H1 (cell line): Measurements from ENCODE around the gene CAPN2. TPM values are rescaled to one million over a fixed set of nuclear protein-coding genes. Genes with fewer than 3 reads are reported as not detected.

ENCODE experiments used
- CTCF ChIA-PET: fragments of 300-600 bp; sonication (Branson Sonifier 250); formaldehyde crosslinking; loops from one replicate; lab custom pipeline; 2021; ENCODE audit not compliant: partially characterized antibody; lab: Charles Lee
- POLR2A ChIA-PET: fragments of 300-600 bp; sonication (Branson Sonifier 250); formaldehyde crosslinking; loops from one replicate; lab custom pipeline; 2021; ENCODE audit warnings: inconsistent platforms; ENCODE audit not compliant: partially characterized antibody; lab: Charles Lee
- DNase-seq, 2 experiments: peaks; one replicate each; pipeline versions ENCODE4 v3.0.0 to v3.0.0-alpha.2; 2010 to 2022; ENCODE audit warnings: low spot score in 2 of 2, low read depth in 1 of 2, mixed read lengths in 1 of 2
- FAIRE-seq: peaks from 2 replicates; lab custom pipeline; 2011; peaks lifted over from hg19 to GRCh38; lab: Jason Lieb, UNC
- H2AFZ ChIP-seq: 2 replicates; pipeline ENCODE4 v1.8.1; 2012; ENCODE audit warnings: low read length, inconsistent platforms
- H2AK5ac ChIP-seq: 2 replicates; pipeline ENCODE4 v1.6.1; 2013; ENCODE audit warnings: low read depth, low read length
- H2BK120ac ChIP-seq: replicated peaks from 2 replicates; pipeline ENCODE3; 2013; ENCODE audit warnings: low read depth, low read length, inconsistent platforms
- H2BK12ac ChIP-seq: 2 replicates; pipeline ENCODE4 v1.6.1; 2013; ENCODE audit warnings: low read depth, low read length
- H2BK15ac ChIP-seq: 2 replicates; pipeline ENCODE4 v1.6.1; 2013; ENCODE audit warnings: low read length
- H2BK20ac ChIP-seq: 2 replicates; pipeline ENCODE4 v1.6.1; 2013; ENCODE audit warnings: low read length
- H2BK5ac ChIP-seq: 2 replicates; pipeline ENCODE4 v1.6.1; 2013; ENCODE audit warnings: low read depth, low read length
- H3K14ac ChIP-seq: 2 replicates; pipeline ENCODE4 v1.6.1; 2013; ENCODE audit warnings: inconsistent platforms; ENCODE audit not compliant: insufficient read length
- H3K18ac ChIP-seq: 2 replicates; pipeline ENCODE4 v1.6.1; 2013; ENCODE audit warnings: low read length; ENCODE audit errors: extremely low read depth
- H3K23ac ChIP-seq: 2 replicates; pipeline ENCODE4 v1.6.1; 2013; ENCODE audit warnings: inconsistent platforms; ENCODE audit not compliant: insufficient read length
- H3K23me2 ChIP-seq: 2 replicates; pipeline ENCODE4 v1.6.1; 2013; ENCODE audit warnings: low read depth, low read length
- H3K27ac ChIP-seq: 2 replicates; pipeline ENCODE4 v1.6.1; 2011; ENCODE audit warnings: low read depth, low read length, inconsistent platforms
- H3K27me3 ChIP-seq, 4 experiments: replicated peaks in 1 of 4; 1 replicate in 1 of 4; 2 replicates in 3 of 4; pipeline versions ENCODE4 v1.6.1 to v1.8.1; 2011 to 2013; ENCODE audit warnings: low read length in 3 of 4, mild to moderate bottlenecking in 3 of 4, inconsistent platforms in 2 of 4, mixed read lengths in 2 of 4, moderate library complexity in 1 of 4; ENCODE audit not compliant: control insufficient read depth in 3 of 4, insufficient read depth in 3 of 4; ENCODE audit errors: extremely low read depth in 1 of 4
- H3K36me3 ChIP-seq, 4 experiments: 2 replicates each; pipeline versions ENCODE4 v1.6.1 to v1.8.1; 2011 to 2013; ENCODE audit warnings: mild to moderate bottlenecking in 4 of 4, low read length in 3 of 4, moderate library complexity in 2 of 4, control low read depth in 1 of 4, inconsistent platforms in 1 of 4; ENCODE audit not compliant: insufficient read depth in 4 of 4, control insufficient read depth in 2 of 4
- H3K4ac ChIP-seq: replicated peaks from 2 replicates; pipeline ENCODE3; 2013; ENCODE audit warnings: low read length, low read depth, mixed read lengths, inconsistent platforms; ENCODE audit not compliant: insufficient read length
- H3K4me1 ChIP-seq, 4 experiments: replicated peaks in 1 of 4; 1 replicate in 1 of 4; 2 replicates in 3 of 4; pipeline versions ENCODE4 v1.6.1 to v1.8.1; 2011 to 2013; ENCODE audit warnings: low read length in 3 of 4, inconsistent platforms in 2 of 4, mixed read lengths in 1 of 4; ENCODE audit not compliant: insufficient read depth in 4 of 4, control insufficient read depth in 3 of 4
- H3K4me2 ChIP-seq, 2 experiments: 2 replicates each; pipeline versions ENCODE4 v1.6.1 to v1.8.1; 2011 to 2013; ENCODE audit warnings: low read depth in 2 of 2, low read length in 2 of 2, control low read depth in 1 of 2, inconsistent platforms in 1 of 2, mild to moderate bottlenecking in 1 of 2; ENCODE audit not compliant: insufficient read depth in 1 of 2
- H3K4me3 ChIP-seq, 4 experiments: fragments of 200-600, 300-600 bp in 1 of 4; sonication (generic), shearing (Covaris generic), sonication (Bioruptor Twin) in 1 of 4; 2 replicates each; pipeline versions ENCODE4 v1.5.1 to v1.8.1; 2011 to 2016; ENCODE audit warnings: low read length in 4 of 4, low read depth in 3 of 4, control low read depth in 2 of 4, inconsistent platforms in 2 of 4, mild to moderate bottlenecking in 2 of 4, mixed read lengths in 1 of 4, moderate library complexity in 1 of 4; ENCODE audit not compliant: insufficient read depth in 2 of 4; ENCODE audit errors: extremely low read depth in 1 of 4
- H3K56ac ChIP-seq: replicated peaks from 2 replicates; pipeline ENCODE3; 2013; ENCODE audit warnings: low read depth, mild to moderate bottlenecking, mixed read lengths, low read length, inconsistent platforms; ENCODE audit not compliant: insufficient read length
- H3K79me1 ChIP-seq: 2 replicates; pipeline ENCODE4 v1.6.1; 2013; ENCODE audit warnings: low read depth, low read length, control low read depth
- H3K79me2 ChIP-seq, 2 experiments: 2 replicates each; pipeline versions ENCODE4 v1.6.1 to v1.8.1; 2012 to 2013; ENCODE audit warnings: low read length in 2 of 2, mild to moderate bottlenecking in 2 of 2, inconsistent platforms in 1 of 2; ENCODE audit not compliant: insufficient read depth in 2 of 2, control insufficient read depth in 1 of 2
- H3K9ac ChIP-seq, 4 experiments: replicated peaks in 1 of 4; 1 replicate in 1 of 4; 2 replicates in 3 of 4; pipeline versions ENCODE4 v1.6.1 to v1.8.1; 2011 to 2013; ENCODE audit warnings: low read depth in 3 of 4, low read length in 3 of 4, control low read depth in 2 of 4, mild to moderate bottlenecking in 2 of 4, moderate library complexity in 2 of 4, inconsistent platforms in 1 of 4; ENCODE audit errors: extremely low read depth in 1 of 4
- H3K9me3 ChIP-seq, 2 experiments: 2 replicates each; pipeline versions ENCODE4 v1.6.1 to v1.8.1; 2012 to 2013; ENCODE audit warnings: mild to moderate bottlenecking in 2 of 2, moderate library complexity in 2 of 2, control low read depth in 1 of 2, inconsistent platforms in 1 of 2, low read depth in 1 of 2, low read length in 1 of 2, mixed read lengths in 1 of 2; ENCODE audit not compliant: insufficient read depth in 2 of 2
- H4K20me1 ChIP-seq, 2 experiments: replicated peaks in 1 of 2; 2 replicates each; pipeline versions ENCODE3 to v1.8.1; 2011 to 2013; ENCODE audit warnings: inconsistent platforms in 2 of 2, low read length in 2 of 2, mild to moderate bottlenecking in 1 of 2; ENCODE audit not compliant: insufficient read depth in 2 of 2, control insufficient read depth in 1 of 2
- H4K5ac ChIP-seq: 2 replicates; pipeline ENCODE4 v1.6.1; 2013; ENCODE audit warnings: low read length, low read depth, mixed read lengths, inconsistent platforms; ENCODE audit not compliant: insufficient read length
- H4K8ac ChIP-seq: 2 replicates; pipeline ENCODE4 v1.8.0; 2013; ENCODE audit warnings: mild to moderate bottlenecking, moderate library complexity, low read length, inconsistent platforms; ENCODE audit not compliant: insufficient read depth; ENCODE audit errors: extremely low read depth
- H4K91ac ChIP-seq: replicated peaks from 2 replicates; pipeline ENCODE3; 2013; ENCODE audit warnings: low read length, mixed read lengths, inconsistent platforms; ENCODE audit not compliant: insufficient read length
- JUN ChIP-seq: IDR thresholded peaks from 2 replicates; pipeline ENCODE4 v1.6.1; 2011; ENCODE audit warnings: low read depth, mild to moderate bottlenecking, improper control_type of control experiment, low read length
- RAD21 ChIP-seq, 2 experiments: IDR thresholded peaks in 1 of 2; conservative IDR thresholded peaks in 1 of 2; 2 replicates each; pipeline ENCODE4 v1.6.1; 2011; ENCODE audit warnings: low read depth in 2 of 2, low read length in 2 of 2, improper control_type of control experiment in 1 of 2, inconsistent platforms in 1 of 2, mild to moderate bottlenecking in 1 of 2, moderate library complexity in 1 of 2
- RNF2 ChIP-seq: fragments of 200-900, 300-1000 bp; sonication (generic); IDR thresholded peaks from 2 replicates; pipeline ENCODE4 v1.7.1; 2016; ENCODE audit warnings: borderline replicate concordance, low read depth, mild to moderate bottlenecking, antibody characterized with exemption, low read length; ENCODE audit not compliant: poor library complexity, severe bottlenecking; ENCODE audit errors: missing control alignments
- YY1 ChIP-seq: IDR thresholded peaks from 2 replicates; pipeline ENCODE4 v1.6.1; 2011; ENCODE audit warnings: low read depth, mild to moderate bottlenecking, low read length
- WGBS, 2 experiments: shearing (Covaris generic) in 1 of 2; methylation state at CpG; one replicate each; pipeline versions ENCODE4 v1.1.6 to v1.1.7; 2013 to 2015; ENCODE audit warnings: low lambda C conversion rate in 2 of 2, mixed read lengths in 2 of 2, inconsistent platforms in 1 of 2, low coverage in 1 of 2, missing lambda C conversion rate in 1 of 2; ENCODE audit not compliant: insufficient replicate concordance in 2 of 2, insufficient coverage in 1 of 2, insufficient read length in 1 of 2; ENCODE audit errors: extremely low coverage in 1 of 2, missing lambda C conversion rate in 1 of 2; 5-methylcytosine and 5-hydroxymethylcytosine counted together
- polyA plus RNA-seq, 7 experiments: library from polyadenylated mRNA; depleted of rRNA in 3 of 7; stranded (reverse) in 5 of 7; unstranded in 2 of 7; fragments of >200 nt in 5 of 7; fragments of 200-250 nt in 2 of 7; gene quantifications; 1 replicate in 5 of 7; 2 replicates in 1 of 7; 4 replicates in 1 of 7; pipeline versions ENCODE4 v1.2.1 to v1.2.3, GENCODE V29; 2011 to 2013; ENCODE audit warnings: missing spikeins in 2 of 7, mixed read lengths in 2 of 7
- total RNA-seq: library from RNA; stranded (reverse); fragmentation: NEBNext Ultra II Directional; extraction: Animal tissue kit (Norgen Biotek cat#: 25700); gene quantifications from 2 replicates; pipeline ENCODE4 v1.2.1, GENCODE V29; 2021
- TF ChIP-seq, protein P1 (sequence below), 3 experiments: IDR thresholded peaks; 1 replicate in 2 of 3; 2 replicates in 1 of 3; pipeline versions ENCODE4 v1.5.1 to v1.6.1; 2011; ENCODE audit warnings: low read length in 3 of 3, mild to moderate bottlenecking in 3 of 3, inconsistent platforms in 2 of 3, low read depth in 1 of 3, moderate library complexity in 1 of 3; ENCODE audit not compliant: insufficient read depth in 1 of 3; ENCODE audit errors: control extremely low read depth in 1 of 3

Gene CAPN2
- total and polyA plus RNA-seq, 2 of the 8 experiments (the other 6 are each of a cell fraction or from before 2014, with no cell fraction given): 9.2 to 10.3 TPM

DNA sequence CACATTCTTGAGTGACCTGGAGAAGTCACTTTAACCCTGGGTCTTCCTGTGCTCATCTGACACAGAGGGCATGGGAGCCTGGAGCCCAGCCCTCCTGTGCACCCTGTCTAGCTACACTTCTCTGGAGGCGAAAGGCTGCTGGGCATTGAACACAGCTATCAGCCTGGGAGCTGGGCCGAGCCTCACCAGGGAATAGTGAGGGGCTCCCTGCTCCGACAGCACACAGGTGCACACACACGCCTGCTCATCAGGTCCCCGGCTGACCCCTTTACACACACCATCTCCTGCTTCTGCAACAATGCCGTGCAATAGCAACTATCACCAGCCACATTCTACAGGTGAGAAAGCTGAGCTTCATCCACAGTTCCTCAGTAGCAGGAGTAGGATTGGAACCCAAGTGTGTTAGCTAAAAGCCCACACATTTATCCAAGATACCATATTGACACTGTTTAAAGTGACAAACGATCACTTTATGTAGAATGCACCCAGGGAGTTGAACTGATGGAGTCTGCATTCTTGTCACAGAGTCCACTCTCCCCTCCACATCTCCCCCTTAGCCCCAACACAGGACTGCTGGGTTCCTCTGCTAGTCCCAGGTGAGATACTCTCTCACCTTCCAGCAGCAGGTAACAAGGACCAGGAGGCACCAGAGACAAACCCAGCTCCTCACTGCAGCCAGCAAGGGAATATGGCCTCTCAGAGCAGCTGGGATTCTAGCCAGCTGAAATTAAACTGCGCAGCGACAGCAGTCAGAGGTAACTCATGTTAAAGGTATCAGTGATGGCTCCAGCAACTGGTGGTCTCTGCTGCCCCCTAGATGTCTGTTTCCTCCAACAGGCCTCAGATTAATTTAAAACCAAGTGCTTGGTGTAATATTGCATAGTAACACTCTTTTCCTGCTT is 28.5 kb upstream of the CAPN2 start:
- H3K27me3 ChIP-seq: no peaks in the 10 kb centered on the region
- ChIA-PET POLR2A (interaction anchor here (1.4 kb wide), 1 partner anchor 13 kb away, joined by 3 read pairs; no protein-coding TSS in a partner anchor), CTCF (interaction anchor here (0.7 to 4.6 kb wide), 70 partner anchors 9 to 892 kb away, joined by 3 to 60 read pairs (median 4); partner anchors contain the start of genes SUSD4 and TLR5)
- H3K79me1 ChIP-seq: no peaks in the 10 kb centered on the region
- no peaks in the 10 kb centered on the region for H3K36me3 ChIP-seq
- WGBS, 2 experiments: 71% methylated on average over 9 of the region's 9 CpGs; no CpG with 5 or more reads in 1 of the 2 experiments
- no peak overlapping the region for H4K91ac ChIP-seq
- H4K8ac ChIP-seq: no peak overlapping the region
- peak; percentile 70 for FAIRE-seq
- no peak overlapping the region for H2AK5ac ChIP-seq
- no peak overlapping the region for H2BK20ac ChIP-seq
- no peak overlapping the region for H3K14ac ChIP-seq
- no peak overlapping the region for H2BK120ac ChIP-seq
- H4K20me1 ChIP-seq: no peaks in the 10 kb centered on the region
- no peaks in the 10 kb centered on the region for H3K79me2 ChIP-seq
- H3K4me3 ChIP-seq: no peak overlapping the region
- peak overlapping the region; percentile 97 for H2AFZ ChIP-seq
- H2BK5ac ChIP-seq: no peak overlapping the region
- no peak overlapping the region for H3K18ac ChIP-seq
- no peak overlapping the region for H3K56ac ChIP-seq
- no peak overlapping the region for H3K27ac ChIP-seq
- no peaks in the 10 kb centered on the region for H3K4me1 ChIP-seq
- no peak overlapping the region for H3K9ac ChIP-seq
- no peak overlapping the region for H3K23ac ChIP-seq
- H3K23me2 ChIP-seq: no peaks in the 10 kb centered on the region
- DNase-seq: peak in 1 of 2 experiments; percentile 78
- no peak overlapping the region for H3K4ac ChIP-seq
- no peak overlapping the region for H4K5ac ChIP-seq
- no peak overlapping the region for H2BK15ac ChIP-seq
- no peak overlapping the region for H3K4me2 ChIP-seq
- no peak overlapping the region for H2BK12ac ChIP-seq
- H3K9me3 ChIP-seq: no peaks in the 10 kb centered on the region
- TF ChIP-seq RAD21 (IDR thresholded peaks at IDR 0.05 in 1 of 2, conservative IDR thresholded peaks at IDR 0.05 in 1 of 2; ENCODE audit: low read depth in 2 of 2, low read length in 2 of 2) (peak; percentile 97 to 98), JUN (no peak), YY1 (0 out of 2 replicates have a peak, but pooled peaks have one; percentile 21), RNF2 (no peak)
- TF ChIP-seq, protein P1, sequence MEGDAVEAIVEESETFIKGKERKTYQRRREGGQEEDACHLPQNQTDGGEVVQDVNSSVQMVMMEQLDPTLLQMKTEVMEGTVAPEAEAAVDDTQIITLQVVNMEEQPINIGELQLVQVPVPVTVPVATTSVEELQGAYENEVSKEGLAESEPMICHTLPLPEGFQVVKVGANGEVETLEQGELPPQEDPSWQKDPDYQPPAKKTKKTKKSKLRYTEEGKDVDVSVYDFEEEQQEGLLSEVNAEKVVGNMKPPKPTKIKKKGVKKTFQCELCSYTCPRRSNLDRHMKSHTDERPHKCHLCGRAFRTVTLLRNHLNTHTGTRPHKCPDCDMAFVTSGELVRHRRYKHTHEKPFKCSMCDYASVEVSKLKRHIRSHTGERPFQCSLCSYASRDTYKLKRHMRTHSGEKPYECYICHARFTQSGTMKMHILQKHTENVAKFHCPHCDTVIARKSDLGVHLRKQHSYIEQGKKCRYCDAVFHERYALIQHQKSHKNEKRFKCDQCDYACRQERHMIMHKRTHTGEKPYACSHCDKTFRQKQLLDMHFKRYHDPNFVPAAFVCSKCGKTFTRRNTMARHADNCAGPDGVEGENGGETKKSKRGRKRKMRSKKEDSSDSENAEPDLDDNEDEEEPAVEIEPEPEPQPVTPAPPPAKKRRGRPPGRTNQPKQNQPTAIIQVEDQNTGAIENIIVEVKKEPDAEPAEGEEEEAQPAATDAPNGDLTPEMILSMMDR (IDR thresholded peaks at IDR 0.05; ENCODE audit: control extremely low read depth in 1 of 3, insufficient read depth in 1 of 3, low read depth in 1 of 3, low read length in 3 of 3): peak; percentile 48 to 89 (median 87)
- TF ChIP-seq, all 59 proteins: peak for 3
